Stimulated activated naive CD8-positive, alpha-beta T cell treated with anti-CD3 and anti-CD28 coated beads, Interleukin-15, Interleukin-2, amounts not matched to agents 100 U/mL and 50 U/mL, for 24 hours (primary cell): ENCODE results near the gene NAA11.

Experiments used
- ATAC-seq: fragments of 150-1000 bp; cut with Tn5 transposase; one replicate; pipeline ENCODE4 v1.10.0; 2021
- DNase-seq: peaks from one replicate; pipeline ENCODE4 v3.0.0; 2021

Gene NAA11

GRCh38 chr4:79325864-79326328 is at the start of gene NAA11:
Gene NAA11 (minus strand): TSS chr4:79326061. CDS start chr4:79325877, 184 bp downstream.
- ATAC-seq (no peak), DNase-seq (no peak)

- DNase-seq (no peak), ATAC-seq (no peak)
Measured at GRCh38 chr4:79370026-79370425, 44.2 kb upstream of the NAA11 start.

DNA sequence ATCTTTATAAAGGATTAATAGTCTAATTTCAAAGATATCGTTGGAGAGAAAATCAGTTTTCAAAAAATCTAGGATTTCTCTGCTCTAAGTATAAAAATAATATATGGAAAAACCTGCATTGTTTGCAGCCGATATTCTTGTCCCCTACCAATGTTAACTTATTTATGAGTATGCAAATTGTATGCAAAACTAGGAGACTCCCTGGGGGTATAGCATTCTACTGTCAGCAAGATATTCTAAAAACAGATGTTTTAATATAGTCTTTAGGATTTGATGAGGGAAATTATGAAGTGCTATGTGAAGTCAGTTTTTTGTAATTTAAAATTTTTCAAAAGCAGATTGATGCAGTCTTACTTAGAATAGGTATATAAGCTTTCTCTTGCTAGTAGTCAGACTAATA is 41.2 kb upstream of the NAA11 start:
- no peak for ATAC-seq
- DNase-seq, result no peak

GRCh38 chr4:79366422-79366821 is 40.6 kb upstream of the NAA11 start:
- ATAC-seq, result no peak
- no peak for DNase-seq

GRCh38 chr4:79364061-79364460 is 38.2 kb upstream of the NAA11 start:
- ATAC-seq, result no peak
- DNase-seq, result no peak

DNA sequence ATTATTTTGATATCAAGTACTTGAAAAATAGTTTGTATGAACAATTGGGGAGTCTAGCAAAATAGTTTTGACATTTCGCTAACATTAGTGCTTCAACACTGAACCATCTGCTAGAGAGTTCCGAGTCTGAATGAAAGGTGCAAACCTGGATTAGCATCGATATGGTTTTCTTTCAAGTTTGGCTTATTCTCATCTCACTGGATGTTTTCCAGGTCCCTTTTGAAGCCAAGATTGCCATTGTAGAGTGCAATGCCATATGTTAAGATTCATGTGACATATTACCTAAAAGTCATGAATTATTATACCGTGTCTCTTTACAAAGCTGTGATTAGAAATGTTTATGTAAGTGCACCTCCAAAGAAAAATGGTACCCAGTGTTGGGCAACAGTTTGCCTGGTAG is 36.8 kb upstream of the NAA11 start:
- ATAC-seq (no peak), DNase-seq (no peak)

DNA sequence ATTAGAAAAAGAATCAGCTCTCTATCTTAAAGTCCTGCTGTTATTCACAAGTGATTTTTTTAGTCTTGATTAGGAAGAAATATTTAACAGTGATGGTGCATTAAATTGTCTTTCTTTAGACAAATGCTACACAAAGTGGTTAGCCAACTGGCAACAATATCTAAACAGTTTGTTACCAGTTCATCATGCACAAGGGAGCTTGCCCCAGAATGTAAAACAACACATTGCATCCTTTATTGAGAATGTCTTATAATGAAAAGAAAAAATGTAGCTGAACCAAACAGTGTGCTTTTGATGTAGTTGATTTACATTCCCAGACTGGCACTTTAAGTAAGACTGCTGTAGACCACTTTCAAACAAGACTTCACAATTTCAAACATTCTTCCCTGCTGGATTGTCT is 34.1 kb upstream of the NAA11 start:
- no peak for DNase-seq
- no peak for ATAC-seq

DNA sequence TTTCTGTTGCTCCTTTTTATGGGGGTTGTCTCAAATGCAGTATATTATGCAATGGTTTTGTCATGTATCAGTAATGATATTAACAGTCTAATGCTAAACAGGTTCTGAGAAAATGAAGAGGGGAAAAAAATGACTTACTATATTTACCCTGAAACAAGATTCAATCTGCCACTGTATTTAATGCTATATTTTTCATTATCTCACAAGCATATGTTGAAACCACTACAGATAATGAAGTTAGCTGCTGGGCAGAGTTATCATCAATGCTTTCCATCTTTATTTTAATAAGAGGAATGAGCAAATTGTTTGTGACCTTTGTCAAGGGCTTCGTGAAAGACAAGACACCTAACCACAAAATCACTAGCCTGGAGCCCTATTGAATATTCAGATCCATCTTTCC is 32.6 kb upstream of the NAA11 start:
- no peak for ATAC-seq
- DNase-seq, result no peak

- ATAC-seq, result no peak
- DNase-seq, result no peak
Measured at GRCh38 chr4:79357365-79357764, 31.5 kb upstream of the NAA11 start.

DNA sequence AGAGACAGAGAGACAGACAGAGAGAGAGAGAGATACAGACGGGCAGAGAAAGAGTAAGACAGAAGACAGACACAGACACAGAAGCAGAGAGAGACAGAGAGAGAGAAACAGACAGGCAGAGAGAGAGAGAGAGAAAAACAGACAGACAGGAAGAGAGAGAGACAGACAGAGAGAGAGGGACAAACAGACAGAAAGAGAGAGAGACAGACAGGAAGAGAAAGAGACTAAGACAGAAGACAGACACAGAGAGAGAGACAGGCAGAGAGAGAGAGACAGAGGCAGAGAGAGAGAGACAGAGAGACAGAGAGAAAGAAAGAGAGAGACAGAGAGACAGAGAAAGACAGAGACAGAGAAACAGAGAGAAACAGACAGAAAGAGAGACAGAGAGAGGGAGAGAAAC is 27.2 kb upstream of the NAA11 start:
- no peak for ATAC-seq
- no peak for DNase-seq

- DNase-seq, result no peak
Measured at GRCh38 chr4:79348405-79348804, 22.5 kb upstream of the NAA11 start.

GRCh38 chr4:79341893-79342653 is 16.2 kb upstream of the NAA11 start:
- DNase-seq (no peak), ATAC-seq (no peak)

More at GRCh38 chr4:79348405-79348804, 22.5 kb upstream of the NAA11 start:
- ATAC-seq, result no peak

GRCh38 chr4:79340568-79340967 is 14.7 kb upstream of the NAA11 start:
- DNase-seq, result no peak
- no peak for ATAC-seq

DNA sequence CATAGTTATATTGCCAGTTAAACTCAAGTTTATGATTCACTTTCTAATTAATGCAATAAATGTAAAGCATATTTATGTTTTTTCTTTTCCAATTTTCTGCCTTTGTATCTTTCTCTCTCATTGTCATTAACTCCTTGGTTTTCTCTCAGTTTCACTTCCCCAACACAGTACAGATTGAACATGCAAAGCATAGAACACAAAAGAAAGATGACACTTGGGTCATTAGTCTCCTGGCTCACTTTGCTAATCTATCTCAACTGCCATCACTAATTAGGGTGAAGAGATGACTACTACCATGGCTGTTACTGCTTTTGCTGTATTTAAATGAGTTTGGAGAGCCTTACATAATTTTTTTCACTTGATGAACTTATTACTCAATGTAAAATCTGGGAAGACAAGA is 12.3 kb upstream of the NAA11 start:
- DNase-seq, result no peak
- no peak for ATAC-seq

GRCh38 chr4:79334783-79335182 is 8.9 kb upstream of the NAA11 start:
- ATAC-seq (no peak), DNase-seq (no peak)

DNA sequence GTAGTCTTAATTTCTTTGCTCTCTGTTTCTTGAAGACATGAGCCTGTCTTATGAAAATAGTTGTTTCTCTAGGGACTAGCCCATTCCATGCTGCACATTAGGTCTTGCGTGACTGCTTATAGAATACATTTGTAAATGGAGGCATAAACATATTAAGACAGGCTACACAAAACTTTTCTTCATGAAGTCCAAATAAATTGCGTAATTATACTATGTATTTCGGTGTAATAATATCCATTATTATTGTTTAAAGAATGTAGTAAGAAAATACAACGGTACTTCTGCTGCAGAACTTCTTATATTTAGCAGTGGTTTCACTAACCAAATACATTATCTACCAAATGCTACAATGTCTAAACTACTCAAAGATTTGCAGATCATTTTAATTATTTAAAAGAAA is 8.5 kb upstream of the NAA11 start:
- ATAC-seq (no peak), DNase-seq (no peak)

DNA sequence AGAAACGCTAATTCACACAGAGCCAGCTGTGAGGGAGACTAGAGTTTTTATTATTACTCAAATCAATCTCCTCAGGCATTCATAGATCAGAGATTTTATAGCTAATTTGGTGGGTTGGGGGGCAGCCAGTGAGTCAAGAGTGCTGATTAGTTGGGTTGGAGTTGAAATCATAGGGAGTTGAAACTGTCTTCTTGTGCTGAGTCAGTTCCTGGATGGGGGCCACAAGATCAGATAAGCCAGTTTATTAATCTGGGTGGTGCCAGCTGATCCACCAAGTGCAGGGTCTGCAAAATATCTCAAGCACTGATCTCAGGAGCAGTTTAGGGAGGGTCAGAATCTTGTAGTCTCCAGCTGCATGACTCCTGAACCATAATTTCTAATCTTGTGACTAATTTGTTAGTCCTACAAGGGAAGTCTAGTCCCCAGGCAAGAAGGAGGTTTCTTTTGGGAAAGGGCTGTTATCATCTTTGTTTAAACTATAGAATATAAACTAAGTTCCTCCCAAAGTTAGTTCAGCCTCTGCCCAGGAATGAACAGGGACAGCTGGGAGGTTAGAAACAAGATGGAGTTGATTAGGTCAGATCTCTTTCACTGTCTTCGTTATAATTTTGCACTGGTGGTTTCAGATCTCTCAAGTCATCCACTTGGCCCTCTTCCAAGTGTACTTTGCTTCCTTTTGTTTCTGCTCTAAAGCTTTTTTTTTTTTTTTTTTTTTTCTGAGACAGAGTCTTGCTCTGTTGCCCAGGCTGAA is 5.4 kb upstream of the NAA11 start:
- ATAC-seq (no peak), DNase-seq (no peak)

DNA sequence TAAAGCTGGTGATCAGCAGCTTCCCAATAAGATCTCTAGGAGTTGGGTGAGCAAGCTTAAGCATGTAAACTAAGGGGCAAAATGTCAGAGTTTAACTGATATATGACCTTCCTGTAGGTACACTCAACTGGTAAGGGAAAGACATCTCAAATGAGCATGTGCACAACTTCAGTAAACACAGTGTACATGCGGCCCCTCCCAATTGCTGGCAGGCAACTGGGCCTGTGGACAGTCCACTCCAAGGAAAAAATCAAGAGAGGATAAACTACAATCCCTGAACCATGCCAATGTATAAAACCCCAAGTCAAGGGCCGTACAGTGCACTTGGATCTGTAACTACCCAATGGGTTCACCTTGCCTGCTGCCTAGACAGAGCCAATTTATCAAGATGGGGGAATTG is 4.9 kb upstream of the NAA11 start:
- ATAC-seq (no peak), DNase-seq (no peak)

DNA sequence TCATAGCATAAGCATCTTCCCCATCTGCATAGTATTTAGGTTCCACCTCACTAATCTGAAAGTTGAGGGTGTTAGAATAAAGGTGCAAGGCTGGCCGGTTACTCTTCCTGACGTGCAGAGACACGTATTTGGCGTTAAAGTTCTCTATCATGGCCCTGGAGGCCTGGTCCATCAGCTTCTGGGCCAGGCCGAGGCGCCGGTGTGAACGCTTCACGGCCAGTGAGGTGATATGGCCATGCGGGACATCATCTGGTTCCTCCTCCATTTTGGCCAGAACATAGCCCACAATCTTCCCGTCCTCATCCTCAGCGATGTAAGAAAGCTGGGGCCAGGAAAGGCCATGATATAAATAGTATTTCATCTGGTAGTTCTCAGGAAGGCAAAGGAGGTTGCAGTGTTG is 425 bp downstream of the NAA11 start:
- no peak for DNase-seq

DNA sequence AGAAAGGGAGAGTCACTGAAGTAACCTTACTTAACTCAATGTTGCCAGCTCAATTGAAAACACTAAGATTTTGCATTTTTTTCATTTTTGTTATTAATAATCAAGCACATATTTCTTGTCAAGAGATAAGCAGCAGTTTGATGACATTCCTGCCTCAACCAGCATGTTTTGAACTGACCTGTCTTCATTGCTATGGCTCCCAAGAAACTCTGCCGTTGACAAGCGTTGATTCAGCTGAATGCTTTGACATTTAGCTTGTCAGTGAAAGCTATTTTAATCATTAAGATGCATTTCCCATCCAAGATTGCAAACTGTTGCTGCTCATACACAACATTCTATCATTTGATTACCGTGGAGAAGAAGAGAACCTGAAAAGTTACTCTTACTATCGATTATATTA is 5.9 kb downstream of the NAA11 start:
- ATAC-seq (no peak), DNase-seq (no peak)

More for the DNA sequence above, 425 bp downstream of the NAA11 start:
- no peak for ATAC-seq

DNA sequence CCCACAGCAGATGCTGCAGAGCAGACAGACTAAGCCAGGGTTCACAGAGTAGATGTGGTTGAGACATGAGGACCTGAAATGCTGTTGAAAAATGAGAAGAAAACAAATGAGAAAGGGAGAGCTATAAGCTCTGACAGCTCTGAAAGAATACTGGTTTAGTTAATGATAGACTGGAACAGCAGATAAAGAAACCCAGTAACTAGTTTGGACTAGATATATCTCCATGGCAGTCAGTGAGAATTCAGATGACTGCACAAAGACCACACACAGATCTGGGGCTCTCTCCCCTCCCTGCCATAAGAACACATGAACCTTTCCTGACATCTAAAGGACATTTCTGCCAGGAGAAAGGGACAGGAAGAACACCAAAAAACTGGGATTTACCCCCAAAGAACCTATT is 8.2 kb downstream of the NAA11 start:
- ATAC-seq, result no peak
- no peak for DNase-seq

GRCh38 chr4:79315891-79316290 is 10.0 kb downstream of the NAA11 start:
- DNase-seq (no peak), ATAC-seq (no peak)

DNA sequence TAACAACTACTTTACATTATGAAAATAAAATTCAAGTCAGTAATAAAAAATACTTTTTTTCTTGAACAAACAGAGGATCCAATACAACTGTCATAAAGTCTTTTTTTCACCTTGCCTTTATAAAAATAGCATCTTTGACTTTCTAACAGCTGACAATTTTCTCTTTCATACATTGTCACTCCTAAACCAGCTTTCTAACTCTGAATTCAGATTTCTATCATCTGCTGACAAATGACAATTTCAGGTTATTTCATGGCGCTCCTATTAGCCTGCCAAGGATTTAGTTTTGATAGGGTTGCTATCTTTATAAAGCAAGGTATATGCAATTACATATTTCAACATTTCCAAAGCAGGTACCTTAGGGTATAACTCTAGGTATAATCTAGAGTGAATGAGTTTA is 14.6 kb downstream of the NAA11 start:
- ATAC-seq (no peak), DNase-seq (no peak)

DNA sequence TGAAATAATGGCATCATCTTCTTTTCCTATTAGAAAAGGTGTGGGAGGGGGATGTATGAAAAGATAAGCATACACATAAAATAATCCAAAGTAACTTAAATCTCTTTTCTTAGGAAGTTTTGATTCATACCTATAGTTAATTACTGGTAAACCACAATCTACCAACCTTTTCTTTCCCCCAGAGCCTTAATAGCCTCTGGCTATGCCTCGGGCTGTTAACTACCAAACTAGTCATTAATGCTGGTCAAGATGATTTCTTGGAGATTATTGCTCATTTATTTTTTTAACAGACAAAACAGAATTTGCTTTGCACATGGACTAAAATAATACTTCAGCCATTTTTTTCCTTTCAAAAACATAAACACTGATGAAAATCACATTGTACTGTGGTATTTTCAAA is 16.9 kb downstream of the NAA11 start:
- no peak for ATAC-seq
- DNase-seq, result no peak
